Pons (tissue), 1 donor: ENCODE data around the gene TBCEL.
"Not testable (repeated sequence)": the region's sequence is repeated elsewhere in the genome, so short reads cannot be mapped to it uniquely, and the experiment has no call there.

ENCODE experiments used
- DNase-seq: peaks from one replicate; pipeline ENCODE4 v3.0.0-alpha.2; 2016; ENCODE audit warnings: low spot score

The TBCEL gene

DNA sequence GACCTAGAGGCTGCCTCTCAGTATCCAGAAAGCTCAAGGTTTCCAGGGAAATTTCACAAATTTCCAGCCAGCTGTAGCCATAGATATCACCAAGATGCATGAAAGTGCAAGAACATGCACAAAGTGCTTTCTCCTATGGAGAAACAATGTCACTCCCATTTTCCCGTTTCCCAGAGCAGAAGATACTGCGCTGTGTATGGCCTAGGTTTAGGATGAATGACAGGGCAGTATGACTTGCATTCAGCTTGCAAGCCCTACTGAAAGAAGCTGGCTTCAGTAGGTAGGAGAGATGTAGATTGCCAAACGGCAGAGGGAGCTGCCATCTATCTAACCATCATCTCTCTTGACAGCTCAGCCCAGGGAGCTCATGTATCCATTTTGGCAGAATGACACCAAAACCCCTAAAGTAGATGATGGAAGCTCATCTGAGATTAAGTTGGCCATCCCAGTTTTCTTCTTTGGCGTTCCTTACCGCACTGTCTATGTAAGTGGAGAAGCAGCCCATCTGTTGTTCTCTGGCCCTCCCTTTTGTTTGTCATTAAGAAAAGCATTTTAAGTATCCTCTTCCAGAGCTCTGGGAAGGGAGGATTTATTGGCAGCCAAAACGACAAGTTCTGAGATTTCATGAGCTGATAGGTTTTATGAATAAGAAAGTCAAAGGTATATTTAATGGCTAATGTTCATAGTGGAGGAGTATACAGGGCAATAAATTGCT, 81.7 kb downstream of the TBCEL start:
- DNase-seq: no peak

GRCh38 chr11:121106812-121107211, 82.9 kb downstream of the TBCEL start:
- no peak for DNase-seq

- no peak for DNase-seq
These were observed 84.5 kb downstream of the TBCEL start for GRCh38 chr11:121108413-121108812.

- no peak for DNase-seq
These were observed 85.6 kb downstream of the TBCEL start for GRCh38 chr11:121109471-121109870.

- DNase-seq: no peak
These were observed 86.1 kb downstream of the TBCEL start for GRCh38 chr11:121109916-121110586.

DNA sequence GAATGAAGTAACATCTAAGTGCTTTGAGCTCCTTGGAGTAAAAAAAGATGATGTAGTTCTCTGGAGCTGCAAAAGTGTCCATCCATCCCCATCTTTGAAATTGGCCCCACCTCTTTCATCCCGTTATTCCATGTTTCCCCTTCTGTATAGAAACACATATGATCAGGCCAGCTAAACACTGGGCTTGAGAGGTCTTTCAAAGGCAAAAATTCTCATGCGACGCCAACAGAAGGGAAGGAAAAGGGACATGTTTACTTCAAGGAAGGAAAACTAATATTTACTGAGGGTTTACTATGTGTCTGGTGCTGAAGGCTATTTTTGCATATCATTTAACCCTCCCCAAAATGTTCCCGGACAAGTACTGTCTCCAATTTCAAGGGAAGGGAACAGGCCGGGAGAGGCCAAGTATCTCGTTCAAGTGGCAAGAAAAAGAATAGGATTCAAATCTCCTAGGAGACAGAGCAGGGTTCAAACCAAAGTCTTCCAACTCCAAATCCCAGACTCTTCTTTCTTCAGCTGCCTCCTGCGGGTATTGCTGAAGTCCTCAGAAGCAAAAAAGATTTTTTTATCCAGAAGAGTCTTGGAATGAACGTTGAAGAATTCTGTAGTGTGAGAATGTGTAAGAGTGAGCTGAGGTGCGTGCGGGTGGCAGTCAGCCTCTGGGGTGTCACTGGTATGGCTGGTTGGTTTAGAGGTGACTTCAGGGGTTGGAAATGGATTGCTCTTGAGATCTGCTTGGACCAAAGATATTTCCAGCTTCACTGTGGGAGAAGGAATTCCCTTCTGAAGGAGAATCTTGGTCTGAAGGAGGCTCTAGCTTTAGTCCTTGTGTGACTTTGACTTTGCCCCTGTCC, 87.2 kb downstream of the TBCEL start:
- DNase-seq: no peak

DNA sequence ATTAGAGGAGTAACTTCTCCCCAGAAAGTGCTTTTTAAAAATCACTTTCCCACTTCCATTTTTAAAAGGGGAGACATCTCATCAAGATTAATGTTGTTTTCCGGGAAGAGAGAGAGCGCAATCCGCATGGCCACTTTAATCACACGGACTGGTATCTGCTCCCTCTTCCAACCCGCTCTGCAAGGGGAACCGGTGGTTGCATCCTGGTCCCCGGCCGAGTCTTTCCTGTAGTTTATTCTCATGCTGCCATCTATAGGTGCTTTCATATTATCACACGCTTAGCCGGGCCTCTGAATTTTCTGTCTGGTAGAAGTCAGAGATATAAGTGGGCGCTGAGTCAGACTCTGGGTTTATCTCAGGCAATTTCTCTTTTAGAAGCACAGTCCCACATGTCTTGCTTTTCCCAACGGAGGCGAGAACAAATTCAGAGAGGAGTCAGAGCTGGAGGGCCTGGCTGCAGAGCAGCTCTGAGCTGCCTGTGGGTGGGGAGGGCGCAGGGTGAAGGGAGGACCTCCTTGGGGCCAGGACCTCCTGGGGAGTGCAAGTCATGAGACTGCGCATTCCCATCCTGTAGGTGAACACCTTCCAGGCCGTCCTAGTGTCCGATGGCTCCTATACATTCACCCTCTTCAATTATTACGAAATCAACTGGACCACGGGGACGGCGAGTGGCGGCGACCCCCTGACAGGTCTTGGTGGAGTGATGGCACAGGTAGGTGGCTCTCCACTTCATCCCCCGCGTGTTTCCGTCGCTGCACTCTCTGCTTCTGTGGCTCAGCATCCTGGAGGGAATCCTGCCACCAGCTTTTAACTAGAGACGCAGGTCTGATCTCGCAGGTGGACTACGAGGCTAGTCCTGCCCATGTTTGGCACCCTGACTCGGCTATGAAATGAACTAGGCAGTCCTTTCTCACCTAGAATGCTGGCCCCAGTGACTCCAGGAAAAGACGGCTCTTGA, 88.9 kb downstream of the TBCEL start:
- DNase-seq: peak; percentile 71

DNA sequence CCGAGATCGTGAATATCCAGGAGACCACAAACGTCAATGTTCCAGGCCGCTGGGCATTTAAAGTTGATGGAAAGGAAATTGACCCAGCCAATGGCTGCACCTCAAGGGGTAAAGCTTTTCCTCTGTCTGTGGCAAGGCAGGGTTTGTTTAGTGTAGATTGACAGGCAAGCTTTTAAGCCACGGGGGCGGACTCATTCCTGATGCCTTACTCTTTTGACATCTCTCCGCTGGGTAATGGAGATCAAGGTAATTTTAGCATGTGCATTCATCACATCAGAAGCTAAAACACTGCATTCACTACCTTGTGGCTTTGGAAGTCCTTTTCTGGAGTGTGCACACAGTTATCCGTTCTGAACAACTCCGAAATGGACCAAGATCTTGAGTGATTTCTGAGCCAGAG, 89.7 kb downstream of the TBCEL start:
- DNase-seq: no peak

DNA sequence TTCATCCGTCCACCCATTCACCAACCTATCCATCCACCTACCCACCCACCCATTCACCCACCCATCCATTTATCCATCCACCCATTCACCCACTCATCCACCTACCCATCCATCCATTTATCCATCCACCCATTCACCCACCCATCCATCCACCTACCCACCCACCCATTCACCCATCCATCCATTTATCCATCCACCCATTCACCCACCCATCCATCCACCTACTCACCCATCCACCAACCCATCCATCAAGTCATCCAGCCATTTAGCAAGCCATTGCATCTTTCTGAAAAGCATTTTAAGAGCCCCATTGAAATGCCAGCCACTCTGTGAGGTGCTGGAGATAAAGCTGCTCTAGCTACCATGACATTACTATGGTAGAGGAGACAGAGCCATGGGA, 91.1 kb downstream of the TBCEL start:
- DNase-seq: not testable (repeated sequence)

DNA sequence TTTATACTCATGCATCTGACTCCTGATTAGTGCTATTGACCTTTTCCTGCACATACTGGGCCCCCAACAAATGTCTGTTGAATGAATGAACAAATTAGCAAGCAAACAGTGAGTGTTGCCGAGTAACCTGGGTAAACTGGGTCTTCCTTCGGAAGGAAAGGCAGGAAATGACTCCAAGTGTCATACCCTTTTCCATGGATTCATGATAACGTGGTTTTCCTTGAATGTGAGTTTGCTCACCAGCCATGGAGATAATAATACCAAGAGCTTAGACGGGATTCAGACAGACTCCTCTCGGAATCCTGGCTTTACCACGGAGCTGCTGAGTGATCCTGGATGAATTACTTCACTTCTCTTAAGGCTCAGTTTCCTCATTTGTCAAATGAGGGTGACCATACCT, 93.9 kb downstream of the TBCEL start:
- no peak for DNase-seq

DNA sequence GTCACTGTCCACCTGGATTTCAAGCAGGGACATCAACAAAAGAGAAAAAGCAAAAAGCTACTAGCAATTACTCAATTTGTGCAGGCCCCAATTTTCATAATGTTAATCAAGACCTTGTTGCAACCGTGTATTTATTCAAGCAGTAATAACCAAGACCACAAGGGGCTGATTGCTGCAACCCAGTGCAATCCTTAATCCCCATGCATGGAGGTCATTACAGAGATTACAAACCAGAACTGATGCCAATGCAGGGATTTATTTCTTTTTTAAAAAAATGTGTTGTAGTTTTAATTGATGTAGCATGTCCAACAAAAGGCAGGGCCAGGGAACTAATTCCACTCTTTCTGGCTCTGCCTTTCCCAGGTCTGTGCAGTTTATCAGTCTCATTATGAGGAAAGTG, 95.5 kb downstream of the TBCEL start:
- no peak for DNase-seq

DNA sequence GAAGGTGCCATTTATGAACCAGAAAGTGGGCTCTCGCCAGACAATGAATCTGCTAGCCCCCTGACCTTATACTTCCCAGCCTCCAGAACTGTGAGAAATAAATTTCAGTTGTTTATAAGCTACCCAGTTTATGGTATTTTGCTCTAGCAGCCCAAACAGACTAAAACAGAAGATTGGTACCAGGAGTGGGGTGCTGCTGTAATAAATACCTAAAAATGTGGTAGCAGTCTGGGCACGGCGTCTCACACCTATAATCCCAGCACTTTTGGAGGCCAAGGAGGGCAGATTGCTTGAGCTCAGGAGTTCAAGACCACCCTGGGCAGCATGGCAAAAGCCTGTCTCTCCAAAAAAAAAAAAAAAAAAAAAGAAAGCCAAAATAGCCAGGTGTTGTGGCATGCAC, 98.4 kb downstream of the TBCEL start:
- no peak for DNase-seq

GRCh38 chr11:121123496-121124069, 99.7 kb downstream of the TBCEL start:
- DNase-seq: no peak

DNA sequence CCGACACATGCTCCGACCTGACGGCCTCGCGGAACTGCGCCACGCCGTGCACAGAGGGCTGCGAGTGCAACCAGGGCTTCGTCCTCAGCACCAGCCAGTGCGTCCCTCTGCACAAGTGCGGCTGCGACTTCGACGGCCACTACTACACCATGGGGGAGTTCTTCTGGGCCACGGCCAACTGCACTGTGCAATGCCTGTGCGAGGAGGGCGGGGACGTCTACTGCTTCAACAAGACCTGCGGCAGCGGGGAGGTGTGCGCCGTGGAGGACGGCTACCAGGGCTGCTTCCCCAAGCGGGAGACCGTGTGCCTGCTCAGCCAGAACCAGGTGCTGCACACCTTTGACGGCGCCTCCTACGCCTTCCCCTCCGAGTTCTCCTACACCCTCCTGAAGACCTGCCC, 103.9 kb downstream of the TBCEL start:
- DNase-seq: no peak

GRCh38 chr11:121129362-121130340, 105.7 kb downstream of the TBCEL start:
- DNase-seq: no peak

GRCh38 chr11:121131656-121132055, 107.8 kb downstream of the TBCEL start:
- no peak for DNase-seq

DNA sequence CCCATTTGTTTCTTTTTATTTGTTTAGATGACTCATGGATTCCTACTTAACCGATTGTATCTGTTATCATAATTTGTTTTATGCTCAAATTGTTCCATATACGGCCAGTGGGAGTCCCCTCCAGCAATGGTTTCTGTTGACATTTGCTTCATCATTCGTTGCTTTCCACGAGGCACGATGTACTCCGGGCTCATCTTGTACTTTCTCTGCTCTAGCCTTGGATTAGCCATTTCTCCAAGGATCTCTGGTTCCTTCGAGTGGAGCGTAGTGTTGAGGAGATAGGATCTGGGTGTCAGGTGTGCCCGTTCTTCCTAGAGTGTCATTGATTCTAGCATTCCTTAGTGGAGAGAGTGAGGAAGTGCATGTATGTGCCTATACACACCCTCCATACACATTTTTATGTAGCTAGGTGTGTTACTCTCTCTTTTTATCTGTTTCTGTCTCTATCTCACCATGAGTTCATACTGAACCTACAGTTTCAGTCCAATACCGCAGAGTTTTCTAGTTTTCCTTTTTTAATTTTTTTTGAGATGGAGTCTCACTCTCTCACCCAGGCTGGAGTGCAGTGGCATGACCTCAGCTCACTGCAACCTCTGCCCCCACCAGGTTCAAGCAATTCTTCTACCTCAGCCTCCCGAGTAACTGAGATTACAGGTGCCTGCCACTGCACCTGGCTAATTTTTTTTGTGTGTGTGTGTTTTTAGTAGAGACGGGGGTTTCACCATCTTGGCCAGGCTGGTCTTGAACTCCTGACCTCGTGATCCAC, 108.5 kb downstream of the TBCEL start:
- DNase-seq: no peak

DNA sequence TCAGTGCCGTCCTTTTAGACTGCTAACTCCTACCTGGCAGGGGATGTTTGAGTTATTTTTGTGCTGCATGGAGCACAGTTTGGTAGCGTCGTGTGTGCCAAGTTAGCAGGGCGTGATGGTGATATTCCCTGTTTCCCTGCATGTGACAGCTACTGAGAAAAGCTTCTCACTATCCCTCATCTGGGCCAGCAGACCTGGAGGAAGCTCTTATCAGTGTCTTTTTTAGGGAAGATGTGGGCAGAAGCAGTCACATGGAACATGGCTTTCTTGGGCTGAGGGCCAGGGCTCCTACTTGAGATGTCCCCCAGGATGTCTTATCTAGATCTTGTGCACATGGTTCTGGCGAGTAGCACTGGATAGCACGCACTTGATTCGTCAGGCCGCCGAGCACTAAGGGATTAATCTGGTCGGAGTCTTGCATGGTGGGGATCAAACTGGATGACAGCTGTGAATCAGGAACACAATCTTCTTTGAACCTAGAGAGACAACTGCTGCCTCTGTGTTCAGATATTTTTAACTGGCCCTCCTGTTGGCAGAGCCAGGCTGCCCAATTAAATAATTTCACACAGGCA, 110.9 kb downstream of the TBCEL start:
- no peak for DNase-seq

DNA sequence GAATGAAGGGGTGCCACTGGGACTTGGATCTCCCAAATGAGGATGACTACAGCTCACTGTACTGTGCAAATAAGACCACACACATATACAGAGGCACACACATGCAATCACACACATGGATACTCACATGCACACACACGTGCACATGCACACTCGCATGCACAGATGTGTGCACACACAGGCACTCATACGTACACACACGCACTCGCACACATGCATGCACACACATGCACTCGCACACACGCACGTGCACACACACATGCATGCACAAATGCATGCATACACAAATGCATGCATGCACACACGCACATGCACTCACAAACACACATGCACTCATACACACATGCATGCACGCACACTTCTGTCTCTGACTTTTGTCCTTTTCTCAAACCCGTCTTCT, 113.1 kb downstream of the TBCEL start:
- DNase-seq: no peak
